Measurements from ENCODE around the gene FILIP1.

The FILIP1 gene

DNA sequence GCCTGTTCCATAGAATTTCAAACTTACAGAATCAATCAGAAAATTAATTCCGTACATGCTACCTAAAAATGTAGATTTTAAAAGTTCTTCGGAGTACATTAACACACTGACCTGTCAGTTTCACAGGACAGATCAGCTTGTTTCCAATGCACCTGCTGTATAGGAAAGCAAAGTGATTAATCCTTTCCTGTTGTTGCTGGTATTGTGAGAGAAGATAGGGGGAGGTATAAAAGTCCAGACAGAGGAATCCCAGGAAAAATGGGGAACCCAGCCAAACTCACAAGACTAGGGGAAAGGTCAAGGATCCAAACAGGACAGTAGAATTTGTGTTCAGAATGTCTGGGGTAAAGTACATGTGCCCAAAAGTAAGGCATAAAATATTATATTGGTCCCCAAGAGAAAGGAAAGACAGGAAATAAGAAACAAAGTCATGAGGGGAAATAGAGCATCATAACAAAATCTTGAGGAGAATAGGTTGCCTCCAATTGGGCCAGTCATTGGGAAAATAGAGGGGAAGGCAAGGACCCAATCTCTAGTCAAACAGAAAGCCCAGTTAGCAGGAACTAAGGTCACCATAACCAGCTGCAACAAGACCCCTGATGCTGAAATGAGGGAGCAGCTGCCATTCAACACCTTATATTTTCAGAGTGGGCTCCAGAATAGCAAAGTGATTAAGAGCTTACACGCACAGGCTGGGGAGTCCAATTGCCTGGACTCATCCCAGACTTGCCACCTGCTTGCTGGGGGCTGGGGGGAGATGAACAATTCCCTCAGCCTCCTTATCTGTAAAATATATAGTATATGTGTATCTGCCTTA lies 10.3 kb downstream of the FILIP1 start:
- Mint-ChIP-seq H3K36me3 (no peaks in the 10 kb centered on the region), H3K27me3 (peaks cover 4% of the 10 kb centered on the region), H3K27ac (no peak overlapping the region), H3K4me1 (no peaks in the 10 kb centered on the region), H3K4me3 (no peak overlapping the region), H3K9me3 (no peaks in the 10 kb centered on the region)
- CTCF ChIA-PET = no interaction called here
- DNase-seq = no peak

DNA sequence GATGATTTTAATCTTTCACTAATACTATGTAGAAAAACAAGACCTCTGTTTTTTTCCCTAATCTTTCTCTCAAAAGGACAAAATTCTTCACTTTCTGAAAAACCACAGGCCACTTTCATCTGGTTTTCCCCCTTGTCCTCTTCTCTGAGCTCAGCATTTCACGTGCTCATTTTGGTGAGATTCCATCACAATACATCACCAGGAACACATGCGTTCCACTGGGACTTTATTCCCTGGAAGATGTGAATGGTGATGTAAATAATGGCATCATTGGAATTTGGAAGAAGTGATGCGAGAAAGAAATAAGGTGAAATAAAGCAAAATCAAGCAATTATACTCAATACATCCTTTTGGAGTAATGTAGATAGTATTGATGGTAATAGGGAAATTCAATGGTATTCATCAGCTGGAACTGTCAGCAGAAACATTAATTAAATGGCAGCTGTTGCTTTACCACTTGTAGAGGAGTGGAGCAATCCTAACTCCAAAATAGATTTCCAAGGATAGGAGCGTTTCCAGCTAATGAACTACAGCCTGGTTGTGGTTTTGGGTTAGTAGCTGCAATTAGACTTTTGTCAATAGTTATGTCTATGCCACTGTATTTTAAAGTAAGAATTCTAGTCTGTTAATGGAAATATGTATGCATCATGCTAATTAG lies 11.5 kb downstream of the FILIP1 start:
- H3K27ac Mint-ChIP-seq = no peak overlapping the region
- no peaks in the 10 kb centered on the region for H3K36me3 Mint-ChIP-seq
- no peaks in the 10 kb centered on the region for H3K9me3 Mint-ChIP-seq
- peaks cover 4% of the 10 kb centered on the region for H3K27me3 Mint-ChIP-seq
- no peak overlapping the region for H3K4me3 Mint-ChIP-seq
- CTCF ChIA-PET = no interaction called here
- no peaks in the 10 kb centered on the region for H3K4me1 Mint-ChIP-seq
- DNase-seq = no peak

DNA sequence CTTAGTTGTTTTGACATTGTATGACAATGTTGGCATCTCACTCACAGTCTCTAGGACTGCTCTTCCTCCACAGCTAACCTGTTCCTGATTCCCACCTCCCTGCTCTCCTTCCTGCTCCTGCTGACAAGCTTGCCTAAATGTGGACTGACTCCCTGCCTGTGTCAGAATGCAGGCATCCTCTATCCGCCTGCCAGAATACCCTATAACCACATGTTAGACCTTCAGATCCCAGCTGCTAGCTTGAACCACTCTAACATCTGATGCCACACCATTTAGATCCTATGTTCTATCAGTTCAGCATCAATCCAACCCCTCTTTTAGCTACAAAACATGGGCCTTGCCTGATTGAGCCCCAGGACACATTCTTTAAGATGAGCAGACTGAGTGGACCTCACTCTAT lies 12.2 kb downstream of the FILIP1 start:
- H3K4me3 Mint-ChIP-seq = no peak overlapping the region
- H3K9me3 Mint-ChIP-seq = no peaks in the 10 kb centered on the region
- DNase-seq = no peak
- H3K27me3 Mint-ChIP-seq = peaks cover 4% of the 10 kb centered on the region
- H3K4me1 Mint-ChIP-seq = no peaks in the 10 kb centered on the region
- CTCF ChIA-PET = no interaction called here
- no peaks in the 10 kb centered on the region for H3K36me3 Mint-ChIP-seq
- H3K27ac Mint-ChIP-seq = no peak overlapping the region

DNA sequence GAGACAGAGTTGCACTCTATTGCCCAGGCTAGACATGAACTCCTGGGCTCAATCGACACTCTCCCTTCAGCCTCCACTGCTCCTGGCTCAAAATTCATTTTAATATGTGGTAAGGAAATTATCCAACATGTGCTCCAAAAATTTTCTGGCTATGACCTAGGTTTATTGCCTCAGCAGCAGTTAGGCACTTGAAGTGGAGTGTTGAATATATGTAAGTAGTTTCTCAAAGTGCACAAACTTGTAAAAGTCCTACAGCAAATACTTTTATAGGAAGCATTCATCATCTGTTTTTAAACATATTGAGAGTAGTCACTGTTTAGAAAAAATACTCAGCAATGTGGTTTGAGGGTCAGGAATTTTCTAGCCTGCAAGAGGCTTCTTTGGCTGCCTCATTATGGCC lies 13.2 kb downstream of the FILIP1 start:
- CTCF ChIA-PET = no interaction called here
- H3K36me3 Mint-ChIP-seq = no peaks in the 10 kb centered on the region

DNA sequence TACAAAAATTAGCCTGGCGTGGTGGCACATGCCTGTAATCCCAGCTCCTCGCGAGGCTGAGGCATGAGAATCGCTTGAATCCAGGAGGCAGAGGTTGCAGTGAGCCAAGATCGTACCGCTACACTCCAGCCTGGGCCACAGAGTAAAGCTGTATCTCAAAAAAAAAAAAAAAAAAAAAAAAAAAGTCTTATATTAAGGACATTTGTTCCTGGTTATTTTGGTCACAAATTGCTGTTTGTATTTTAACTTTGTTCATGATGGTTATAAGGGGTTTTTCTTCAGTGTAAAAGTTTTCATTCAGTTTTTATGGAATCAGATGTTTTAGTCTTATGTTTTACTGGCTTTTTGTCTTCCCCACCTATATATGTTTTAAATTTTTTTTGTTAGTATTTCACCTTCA lies 13.9 kb downstream of the FILIP1 start:
- CTCF ChIA-PET = no interaction called here
- Mint-ChIP-seq H3K27ac (no peak overlapping the region), H3K9me3 (no peaks in the 10 kb centered on the region), H3K27me3 (peaks cover 7% of the 10 kb centered on the region), H3K4me1 (no peaks in the 10 kb centered on the region), H3K4me3 (no peak overlapping the region), H3K36me3 (no peaks in the 10 kb centered on the region)
- no peak for DNase-seq

More for the DNA sequence above, 13.2 kb downstream of the FILIP1 start:
- Mint-ChIP-seq H3K27me3 (peaks cover 4% of the 10 kb centered on the region), H3K4me3 (no peak overlapping the region), H3K4me1 (no peaks in the 10 kb centered on the region), H3K9me3 (no peaks in the 10 kb centered on the region), H3K27ac (no peak overlapping the region)
- DNase-seq = no peak

DNA sequence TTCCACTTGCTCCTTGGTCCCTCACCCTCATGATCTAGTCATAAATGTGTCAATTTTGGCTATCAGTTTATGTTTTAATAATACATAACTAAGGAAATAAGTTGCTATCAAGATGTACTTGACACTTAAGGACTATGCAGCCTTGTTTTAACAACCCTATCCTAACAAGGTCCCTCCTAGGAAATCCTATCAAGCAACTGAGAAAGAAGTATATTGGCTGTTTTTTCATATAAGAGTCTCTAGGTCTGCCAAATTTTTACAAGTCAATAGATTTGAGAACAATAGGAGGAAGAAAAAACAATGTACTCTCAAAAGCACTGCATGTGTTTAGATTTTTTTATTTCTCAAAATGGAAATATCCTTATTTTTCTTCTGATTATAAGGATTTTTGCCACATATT lies 14.7 kb downstream of the FILIP1 start:
- peaks cover 9% of the 10 kb centered on the region for H3K27me3 Mint-ChIP-seq
- no peaks in the 10 kb centered on the region for H3K4me1 Mint-ChIP-seq
- no peak for DNase-seq
- H3K9me3 Mint-ChIP-seq = no peaks in the 10 kb centered on the region
- no peaks in the 10 kb centered on the region for H3K36me3 Mint-ChIP-seq
- H3K4me3 Mint-ChIP-seq = no peak overlapping the region
- H3K27ac Mint-ChIP-seq = no peak overlapping the region
- CTCF ChIA-PET = no interaction called here

DNA sequence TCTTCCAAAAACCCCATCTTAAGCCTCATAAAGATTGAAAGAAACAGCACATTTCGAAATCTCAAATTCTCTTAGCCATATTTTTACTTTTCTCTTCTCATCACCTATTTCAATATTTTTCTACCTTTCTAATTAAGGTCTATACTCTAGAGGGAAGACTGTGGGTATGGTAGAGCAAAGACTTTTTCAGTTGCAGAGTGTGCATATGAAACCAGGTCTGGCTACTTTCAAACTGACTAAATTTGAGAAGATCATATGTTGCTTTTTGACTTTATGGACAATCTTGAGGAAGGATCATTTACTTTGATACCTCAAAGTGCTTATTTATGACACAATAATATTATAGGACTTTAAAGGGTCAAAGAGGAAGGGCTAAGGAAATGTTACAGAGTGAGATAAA lies 20.7 kb downstream of the FILIP1 start:
- H3K9me3 Mint-ChIP-seq = no peaks in the 10 kb centered on the region
- no peak overlapping the region for H3K4me3 Mint-ChIP-seq
- peaks cover 4% of the 10 kb centered on the region for H3K27me3 Mint-ChIP-seq
- no peaks in the 10 kb centered on the region for H3K36me3 Mint-ChIP-seq
- no peak overlapping the region for H3K27ac Mint-ChIP-seq
- no peaks in the 10 kb centered on the region for H3K4me1 Mint-ChIP-seq
- no peak for DNase-seq
- CTCF ChIA-PET = no interaction called here

DNA sequence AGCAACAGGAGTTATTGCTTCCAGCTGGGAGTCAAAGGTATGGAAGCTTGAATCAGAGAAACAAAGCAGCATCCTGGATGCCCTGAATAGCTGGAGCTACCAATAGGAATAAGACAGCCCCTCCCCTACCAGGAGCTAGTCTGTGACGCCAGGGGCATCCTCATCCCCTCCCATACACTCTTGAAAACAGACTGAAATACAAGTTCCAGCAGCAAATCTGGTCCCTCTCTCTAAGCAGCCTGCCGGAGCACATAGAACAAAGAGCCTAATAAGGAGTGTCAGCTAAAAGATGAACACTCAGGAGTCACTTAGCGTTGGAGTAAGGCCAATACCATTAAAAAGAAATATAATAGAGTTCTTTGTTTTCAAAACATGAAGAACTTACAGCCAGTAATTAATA lies 25.6 kb downstream of the FILIP1 start:
- no peaks in the 10 kb centered on the region for H3K36me3 Mint-ChIP-seq
- no peaks in the 10 kb centered on the region for H3K9me3 Mint-ChIP-seq
- no peaks in the 10 kb centered on the region for H3K4me1 Mint-ChIP-seq
- no peaks in the 10 kb centered on the region for H3K27me3 Mint-ChIP-seq
- no peak for DNase-seq
- H3K27ac Mint-ChIP-seq = no peak overlapping the region
- CTCF ChIA-PET = no interaction called here
- H3K4me3 Mint-ChIP-seq = no peak overlapping the region

DNA sequence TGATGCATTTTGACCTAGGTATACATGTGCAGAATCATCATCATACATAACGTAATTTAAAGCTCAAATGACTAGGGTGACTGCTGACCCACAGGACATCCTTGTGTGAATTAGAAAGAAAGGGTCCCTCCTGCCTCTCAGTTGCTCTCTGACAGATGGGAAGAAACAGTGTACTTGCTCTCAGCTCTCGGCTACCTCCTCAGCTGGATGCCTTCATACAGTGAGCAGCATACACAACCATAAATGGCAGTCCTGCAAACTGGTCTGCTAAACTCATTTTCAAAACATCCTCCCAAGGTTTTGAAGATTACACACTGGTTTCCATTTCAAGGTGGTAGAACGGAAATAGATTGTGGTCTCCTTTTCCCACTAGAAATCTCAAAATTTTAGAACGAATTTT lies 26.3 kb downstream of the FILIP1 start:
- no peaks in the 10 kb centered on the region for H3K4me1 Mint-ChIP-seq
- CTCF ChIA-PET = no interaction called here
- H3K27ac Mint-ChIP-seq = no peak overlapping the region
- no peak overlapping the region for H3K4me3 Mint-ChIP-seq
- no peaks in the 10 kb centered on the region for H3K27me3 Mint-ChIP-seq
- no peaks in the 10 kb centered on the region for H3K36me3 Mint-ChIP-seq
- H3K9me3 Mint-ChIP-seq = no peaks in the 10 kb centered on the region
- DNase-seq = no peak

DNA sequence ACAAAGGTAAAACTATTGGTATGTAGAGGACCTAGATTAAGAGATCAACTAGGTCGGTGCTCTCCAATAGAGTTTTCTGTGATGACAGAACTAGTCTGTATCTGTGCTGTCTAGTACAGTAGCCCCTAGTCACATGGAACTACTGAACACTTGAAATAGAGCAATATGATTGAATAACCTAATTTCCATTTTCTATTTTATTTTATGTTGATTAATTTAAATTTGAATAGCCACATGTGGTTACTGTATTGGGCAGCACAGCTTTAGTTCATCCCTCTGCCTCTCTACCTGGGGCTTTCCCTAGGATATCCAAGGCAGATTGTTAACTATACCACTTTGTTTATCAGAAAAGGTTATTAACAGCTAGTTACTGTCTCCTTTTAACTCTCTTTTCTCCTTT lies 27.0 kb downstream of the FILIP1 start:
- CTCF ChIA-PET = no interaction called here
- DNase-seq = no peak
- no peak overlapping the region for H3K4me3 Mint-ChIP-seq
- no peaks in the 10 kb centered on the region for H3K27me3 Mint-ChIP-seq
- H3K4me1 Mint-ChIP-seq = no peaks in the 10 kb centered on the region
- H3K27ac Mint-ChIP-seq = no peak overlapping the region
- H3K36me3 Mint-ChIP-seq = no peaks in the 10 kb centered on the region
- no peaks in the 10 kb centered on the region for H3K9me3 Mint-ChIP-seq

DNA sequence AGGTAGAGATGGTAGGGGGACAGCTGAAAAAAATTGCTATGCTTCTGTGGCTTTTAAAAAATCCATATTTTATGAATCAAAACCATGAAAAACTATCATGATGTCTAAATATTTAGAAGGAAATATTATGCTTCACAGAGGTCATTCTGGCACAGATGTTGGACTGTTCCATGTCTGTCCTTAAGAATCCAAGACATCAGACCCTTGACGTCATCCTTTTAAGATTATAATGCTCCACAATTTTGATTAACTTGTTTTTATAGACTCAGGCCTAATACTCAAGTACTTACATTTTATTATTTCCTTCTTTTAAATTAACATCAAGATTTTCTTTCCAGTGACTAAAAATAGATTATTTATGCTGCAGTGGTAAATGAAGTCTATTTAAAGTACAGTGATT lies 29.7 kb downstream of the FILIP1 start:
- H3K27me3 Mint-ChIP-seq = no peaks in the 10 kb centered on the region
- H3K27ac Mint-ChIP-seq = no peak overlapping the region
- CTCF ChIA-PET = no interaction called here

DNA sequence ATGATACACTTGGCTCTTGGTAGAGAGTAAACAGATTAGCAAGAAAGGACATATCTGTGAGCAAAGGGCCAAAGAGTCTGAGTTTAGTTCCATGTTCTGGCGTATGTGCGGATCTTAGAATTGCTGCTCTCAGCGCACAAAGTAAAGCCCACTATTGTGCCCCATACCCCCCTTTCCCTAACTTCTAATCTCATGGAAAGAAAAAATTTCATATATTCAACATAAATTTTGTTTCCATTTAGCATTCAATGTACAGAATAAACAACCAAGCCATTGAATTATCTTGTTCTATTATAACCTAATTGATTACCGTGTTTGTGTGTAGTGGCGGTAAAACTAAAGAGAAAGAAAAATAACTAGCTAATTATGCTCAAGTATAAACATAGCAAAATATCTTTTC lies 30.5 kb downstream of the FILIP1 start:
- Mint-ChIP-seq H3K27me3 (no peaks in the 10 kb centered on the region), H3K36me3 (no peaks in the 10 kb centered on the region), H3K4me3 (no peak overlapping the region), H3K4me1 (no peaks in the 10 kb centered on the region), H3K9me3 (no peaks in the 10 kb centered on the region), H3K27ac (no peak overlapping the region)
- CTCF ChIA-PET = no interaction called here
- DNase-seq = no peak

More for the DNA sequence above, 29.7 kb downstream of the FILIP1 start:
- H3K4me1 Mint-ChIP-seq = no peaks in the 10 kb centered on the region
- no peak overlapping the region for H3K4me3 Mint-ChIP-seq
- no peak for DNase-seq
- no peaks in the 10 kb centered on the region for H3K9me3 Mint-ChIP-seq
- H3K36me3 Mint-ChIP-seq = no peaks in the 10 kb centered on the region

DNA sequence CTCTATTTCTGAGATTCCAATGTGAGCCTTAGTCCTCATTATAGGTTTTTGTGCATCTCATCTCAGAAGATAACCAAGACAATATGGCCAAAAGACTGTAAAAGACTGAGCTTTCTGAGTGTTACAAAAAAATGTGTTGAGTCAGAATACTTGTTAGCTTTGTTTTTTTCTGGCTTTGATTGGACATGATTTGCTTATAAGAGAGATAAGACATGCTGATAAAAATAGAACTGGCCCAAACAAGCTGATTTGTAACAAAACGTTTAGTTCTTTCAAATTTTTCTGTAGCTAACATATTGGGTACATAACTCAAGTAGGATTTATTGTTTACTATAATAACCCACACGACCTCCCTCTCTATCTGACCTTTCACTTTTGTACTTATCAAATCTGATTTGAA lies 32.9 kb downstream of the FILIP1 start:
- H3K4me1 Mint-ChIP-seq = no peaks in the 10 kb centered on the region
- no peaks in the 10 kb centered on the region for H3K27me3 Mint-ChIP-seq
- H3K36me3 Mint-ChIP-seq = no peaks in the 10 kb centered on the region
- H3K27ac Mint-ChIP-seq = no peak overlapping the region
- no peaks in the 10 kb centered on the region for H3K9me3 Mint-ChIP-seq
- CTCF ChIA-PET = no interaction called here
- H3K4me3 Mint-ChIP-seq = no peak overlapping the region
- no peak for DNase-seq

DNA sequence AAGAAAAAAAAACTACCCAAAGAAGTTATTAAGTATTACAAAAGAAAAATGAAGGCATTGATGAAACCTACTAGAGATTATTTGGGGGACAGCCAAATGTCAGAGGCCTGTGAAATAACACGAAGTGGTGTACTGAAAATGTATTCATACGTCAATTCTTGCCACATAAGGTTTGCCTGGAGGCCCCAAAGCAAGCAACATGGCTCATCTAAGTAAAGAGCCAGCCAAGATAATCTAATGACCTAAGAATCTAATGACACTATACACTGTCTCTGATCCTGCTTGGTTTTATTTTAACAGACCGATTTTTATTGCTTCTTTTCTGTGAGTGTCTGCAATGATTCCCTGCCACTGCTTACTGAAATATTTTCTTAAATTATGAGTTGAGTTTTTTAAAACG lies 34.7 kb downstream of the FILIP1 start:
- no peak for DNase-seq
- CTCF ChIA-PET = no interaction called here
- Mint-ChIP-seq H3K9me3 (no peaks in the 10 kb centered on the region), H3K27me3 (no peaks in the 10 kb centered on the region), H3K27ac (no peak overlapping the region), H3K36me3 (no peaks in the 10 kb centered on the region), H3K4me1 (no peaks in the 10 kb centered on the region), H3K4me3 (no peak overlapping the region)

DNA sequence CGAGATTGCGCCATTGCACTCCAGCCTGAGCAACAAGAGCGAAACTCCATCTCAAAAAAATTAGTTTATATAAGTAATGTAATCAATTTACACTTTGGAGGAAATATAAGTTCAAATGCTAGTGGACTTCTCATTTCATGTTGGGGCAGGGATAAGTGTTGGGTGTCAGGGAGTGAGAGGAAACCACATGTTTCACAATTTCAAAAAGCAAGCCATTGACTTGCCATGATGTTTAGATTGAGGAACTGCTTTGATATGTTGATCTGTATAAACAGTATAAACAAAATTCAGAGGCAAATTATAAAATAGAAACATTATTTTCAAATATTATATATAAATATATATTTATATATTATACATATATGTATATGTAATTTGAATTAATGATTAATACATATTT lies 42.7 kb downstream of the FILIP1 start:
- no peak for DNase-seq
- Mint-ChIP-seq H3K27ac (no peak overlapping the region), H3K27me3 (no peaks in the 10 kb centered on the region), H3K4me3 (no peak overlapping the region), H3K36me3 (no peaks in the 10 kb centered on the region), H3K4me1 (no peaks in the 10 kb centered on the region), H3K9me3 (no peaks in the 10 kb centered on the region)
- CTCF ChIA-PET = no interaction called here

All from activated naive CD4-positive, alpha-beta T cell treated with anti-CD3 and anti-CD28 coated beads, Interleukin-2, amount 10 ng/mL, durations not matched to agents 7 days and 5 days (primary cell).